Measurements from ENCODE around the gene DOCK1.

DOCK1 gene

DNA sequence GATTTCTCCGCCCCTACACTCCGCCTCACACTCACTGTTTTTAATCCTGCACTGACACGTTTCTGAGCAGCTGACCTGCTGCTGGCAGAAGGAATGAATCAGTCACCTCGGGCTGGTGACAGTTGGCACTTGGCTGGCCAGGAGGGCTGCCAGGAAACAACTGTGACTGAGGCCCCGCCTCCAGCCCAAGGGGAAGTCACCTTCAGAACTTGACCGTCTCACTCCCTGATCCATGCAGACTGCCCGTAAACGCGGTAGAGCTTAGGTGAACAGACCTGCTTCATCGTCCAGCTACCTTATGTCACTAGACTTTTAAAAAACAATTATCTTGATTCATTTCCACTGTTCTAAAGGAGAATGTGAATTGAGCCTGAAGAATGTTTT is 107.5 kb downstream of the DOCK1 start:
- DNase-seq = peak in 1 of 2 donors; percentile 13

DNA sequence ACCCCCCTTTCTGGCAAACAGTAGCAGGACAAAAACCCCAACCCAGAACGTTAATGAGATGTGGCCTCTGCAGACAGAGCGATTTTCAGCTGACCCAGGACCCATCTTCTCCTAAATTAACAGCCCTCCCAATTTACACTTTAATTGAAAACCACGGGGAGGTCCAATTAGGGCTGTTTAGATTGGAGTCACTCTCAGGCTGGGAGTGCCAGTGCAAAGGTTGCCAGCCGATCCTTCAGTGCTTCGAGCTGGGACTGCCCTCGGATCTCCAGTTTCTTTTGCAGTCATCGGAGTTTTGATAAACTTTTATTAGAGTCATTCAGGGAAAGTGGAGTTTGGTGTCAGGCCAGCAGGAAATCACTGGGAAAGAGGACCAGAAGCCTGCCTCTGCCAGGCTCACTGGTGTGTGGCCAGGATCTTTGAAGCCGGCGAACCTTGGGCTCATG is 108.0 kb downstream of the DOCK1 start:
- no peak for DNase-seq

- DNase-seq = no peak
These were observed 108.7 kb downstream of the DOCK1 start for GRCh38 chr10:127013691-127014473.

DNA sequence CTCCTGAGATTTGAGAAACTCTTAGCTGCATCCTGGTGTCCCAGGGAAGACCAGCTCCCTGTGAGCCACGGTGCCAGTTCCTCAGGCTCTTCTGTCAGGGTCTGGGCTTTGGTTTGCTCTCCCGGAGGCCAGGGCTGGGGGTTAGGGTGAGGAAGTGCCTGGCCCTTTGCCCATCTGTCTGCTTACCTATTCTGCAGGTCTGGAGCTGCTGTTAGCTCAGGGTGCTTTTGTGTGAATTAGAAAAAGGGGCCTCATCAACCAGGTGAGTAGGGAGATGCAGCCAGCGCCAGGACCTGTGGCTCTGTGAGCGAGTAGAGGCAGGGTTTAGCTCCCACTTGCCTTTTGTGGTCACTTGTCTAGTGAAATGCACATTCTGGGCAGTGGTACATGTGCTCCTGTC is 109.4 kb downstream of the DOCK1 start:
- no peak for DNase-seq

DNA sequence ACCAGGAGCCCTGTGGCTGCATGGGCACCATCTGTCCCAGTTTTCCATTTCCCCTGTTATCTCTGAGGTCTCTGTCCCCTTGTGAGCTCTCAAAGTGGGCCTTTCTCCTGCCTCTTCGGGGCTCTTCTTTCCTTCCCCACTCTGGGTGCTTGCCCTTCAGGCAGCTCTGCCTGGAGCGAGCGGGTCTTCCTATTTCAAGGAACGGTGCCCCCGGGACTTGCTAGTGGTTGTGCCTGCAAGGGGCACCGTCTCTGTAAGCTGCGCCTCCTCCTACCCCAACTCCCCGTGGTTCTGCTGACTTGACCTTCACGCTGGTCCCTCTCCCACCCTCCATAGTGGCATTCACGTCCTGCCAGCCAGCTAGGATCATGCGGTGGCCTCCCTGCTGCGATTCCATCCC is 110.1 kb downstream of the DOCK1 start:
- DNase-seq = no peak

GRCh38 chr10:127016331-127016730 is 111.1 kb downstream of the DOCK1 start:
- no peak for DNase-seq

DNA sequence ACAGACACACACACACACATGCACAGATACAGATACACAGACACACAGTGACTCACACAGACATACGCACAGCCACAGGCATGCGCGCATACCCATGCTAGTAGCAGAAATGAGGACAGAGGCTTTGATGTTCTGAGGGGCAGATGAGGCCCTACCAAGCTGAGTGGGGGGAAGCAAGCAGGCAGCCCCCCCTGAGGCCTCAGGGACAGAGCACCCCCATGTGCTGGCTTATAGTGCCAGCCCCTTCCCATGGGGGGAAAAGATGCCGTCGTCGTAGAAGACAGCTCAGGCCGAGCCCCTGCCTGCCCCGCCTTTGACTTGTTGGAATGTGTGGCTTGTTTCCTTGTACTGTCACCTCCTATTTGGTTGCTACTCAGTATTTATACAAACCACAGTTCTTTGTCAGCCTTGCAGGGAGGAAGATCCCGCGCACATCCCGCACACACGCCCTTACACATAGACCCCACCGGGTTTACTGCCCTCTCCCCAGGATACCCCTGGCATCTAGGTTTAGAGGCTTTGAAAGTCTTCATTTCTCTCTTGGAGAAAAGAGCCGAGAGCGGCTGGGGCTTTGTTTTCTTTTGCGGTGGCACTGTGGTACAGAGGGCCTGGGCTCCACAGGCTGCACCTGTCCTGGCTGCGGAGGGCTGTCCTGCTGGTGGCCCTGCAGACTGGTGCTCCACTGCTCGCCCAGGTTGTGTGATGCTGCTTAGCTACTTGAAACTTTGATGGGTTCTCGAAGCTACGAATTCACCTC is 112.5 kb downstream of the DOCK1 start:
- DNase-seq = no peak

DNA sequence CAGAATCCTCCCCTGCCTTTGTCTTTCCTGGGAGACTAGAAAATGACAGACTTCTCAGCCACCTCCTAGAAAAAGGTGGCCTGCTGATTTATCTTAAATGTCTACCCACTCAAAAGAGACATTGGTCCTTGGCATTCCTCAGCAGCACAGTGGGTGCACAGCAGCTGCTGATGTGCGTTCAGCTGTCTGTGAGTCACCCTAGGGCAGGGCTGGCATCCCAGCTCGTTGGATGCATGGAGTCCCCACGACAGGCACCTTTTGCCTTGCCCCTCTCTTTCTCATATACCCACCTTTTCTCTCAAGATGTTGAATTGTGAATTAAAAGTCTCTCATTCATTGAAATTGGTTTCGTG is 113.0 kb downstream of the DOCK1 start:
- DNase-seq = no peak

GRCh38 chr10:127018766-127019165 is 113.5 kb downstream of the DOCK1 start:
- no peak for DNase-seq

- DNase-seq = no peak
These were observed 115.0 kb downstream of the DOCK1 start for GRCh38 chr10:127020260-127020659.

- no peak for DNase-seq
These were observed 116.6 kb downstream of the DOCK1 start for GRCh38 chr10:127021801-127022200.

- DNase-seq = peak in 1 of 2 donors; percentile 6
These were observed 119.6 kb downstream of the DOCK1 start for GRCh38 chr10:127024685-127025435.

GRCh38 chr10:127027786-127028185 is 122.6 kb downstream of the DOCK1 start:
- no peak for DNase-seq

DNA sequence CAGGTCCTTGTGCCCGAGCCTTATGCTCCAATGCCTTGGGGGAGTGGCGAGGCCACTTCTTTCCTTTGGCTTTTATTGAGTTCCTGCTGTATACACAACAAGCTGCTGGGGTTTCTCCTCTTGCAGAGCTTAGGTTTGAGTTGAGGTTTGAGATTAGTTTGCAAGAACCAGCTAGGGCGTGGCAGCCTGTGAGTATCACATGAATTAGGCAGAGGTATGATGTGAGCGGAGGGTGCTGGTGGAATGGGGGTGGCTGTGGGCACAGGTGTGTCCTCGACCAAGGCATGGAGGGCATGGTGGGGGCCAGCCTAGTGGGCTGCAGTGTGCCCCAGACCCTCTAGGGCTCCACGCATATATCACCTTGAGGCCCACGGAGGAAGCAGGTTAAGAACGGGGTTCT is 123.3 kb downstream of the DOCK1 start:
- no peak for DNase-seq

- no peak for DNase-seq
These were observed 123.8 kb downstream of the DOCK1 start for GRCh38 chr10:127029061-127029460.

GRCh38 chr10:127033216-127034033 is 128.2 kb downstream of the DOCK1 start:
- no peak for DNase-seq

GRCh38 chr10:127034034-127034633 is 128.9 kb downstream of the DOCK1 start:
- no peak for DNase-seq

- DNase-seq = no peak
These were observed 129.6 kb downstream of the DOCK1 start for GRCh38 chr10:127034790-127035189.

- no peak for DNase-seq
These were observed 130.6 kb downstream of the DOCK1 start for GRCh38 chr10:127035827-127036226.

GRCh38 chr10:127036987-127037386 is 131.8 kb downstream of the DOCK1 start:
- no peak for DNase-seq

- DNase-seq = no peak
These were observed 134.2 kb downstream of the DOCK1 start for GRCh38 chr10:127039435-127039834.

- DNase-seq = no peak
These were observed 135.5 kb downstream of the DOCK1 start for GRCh38 chr10:127040756-127041155.
